AG04449 (cell line): ENCODE measurements around the gene SLC25A28.
A peak's percentile ranks its signal among the peaks of the same experiment; 100 is the strongest.

Experiments
- CTCF ChIA-PET: fragments of 350-600 bp; formaldehyde crosslinking; extraction: SDS; loops from one replicate; lab custom pipeline; 2021; ENCODE audit warnings: antibody characterized with exemption; lab: Yijun Ruan, JAX
- POLR2A ChIA-PET: fragments of 400-600, 350-600 bp; formaldehyde crosslinking; extraction: SDS; loops from one replicate; lab custom pipeline; 2020; ENCODE audit warnings: antibody characterized with exemption, inconsistent platforms; lab: Yijun Ruan, JAX
- DNase-seq: peaks from one replicate; pipeline ENCODE4 v3.0.0-alpha.2; 2010; ENCODE audit warnings: low read depth, low spot score
- H3K4me3 ChIP-seq: 2 replicates; pipeline ENCODE4 v1.5.1; 2011; ENCODE audit warnings: low read depth, mild to moderate bottlenecking, control low read depth, low read length
- TF ChIP-seq, protein P1 (sequence below): IDR thresholded peaks from one replicate; pipeline ENCODE4 v1.5.1; 2011; ENCODE audit warnings: mild to moderate bottlenecking, moderate library complexity, low read length, control low read depth, inconsistent platforms; ENCODE audit not compliant: insufficient read depth; ENCODE audit errors: missing control alignments

The SLC25A28 gene, protein sequence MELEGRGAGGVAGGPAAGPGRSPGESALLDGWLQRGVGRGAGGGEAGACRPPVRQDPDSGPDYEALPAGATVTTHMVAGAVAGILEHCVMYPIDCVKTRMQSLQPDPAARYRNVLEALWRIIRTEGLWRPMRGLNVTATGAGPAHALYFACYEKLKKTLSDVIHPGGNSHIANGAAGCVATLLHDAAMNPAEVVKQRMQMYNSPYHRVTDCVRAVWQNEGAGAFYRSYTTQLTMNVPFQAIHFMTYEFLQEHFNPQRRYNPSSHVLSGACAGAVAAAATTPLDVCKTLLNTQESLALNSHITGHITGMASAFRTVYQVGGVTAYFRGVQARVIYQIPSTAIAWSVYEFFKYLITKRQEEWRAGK

DNA sequence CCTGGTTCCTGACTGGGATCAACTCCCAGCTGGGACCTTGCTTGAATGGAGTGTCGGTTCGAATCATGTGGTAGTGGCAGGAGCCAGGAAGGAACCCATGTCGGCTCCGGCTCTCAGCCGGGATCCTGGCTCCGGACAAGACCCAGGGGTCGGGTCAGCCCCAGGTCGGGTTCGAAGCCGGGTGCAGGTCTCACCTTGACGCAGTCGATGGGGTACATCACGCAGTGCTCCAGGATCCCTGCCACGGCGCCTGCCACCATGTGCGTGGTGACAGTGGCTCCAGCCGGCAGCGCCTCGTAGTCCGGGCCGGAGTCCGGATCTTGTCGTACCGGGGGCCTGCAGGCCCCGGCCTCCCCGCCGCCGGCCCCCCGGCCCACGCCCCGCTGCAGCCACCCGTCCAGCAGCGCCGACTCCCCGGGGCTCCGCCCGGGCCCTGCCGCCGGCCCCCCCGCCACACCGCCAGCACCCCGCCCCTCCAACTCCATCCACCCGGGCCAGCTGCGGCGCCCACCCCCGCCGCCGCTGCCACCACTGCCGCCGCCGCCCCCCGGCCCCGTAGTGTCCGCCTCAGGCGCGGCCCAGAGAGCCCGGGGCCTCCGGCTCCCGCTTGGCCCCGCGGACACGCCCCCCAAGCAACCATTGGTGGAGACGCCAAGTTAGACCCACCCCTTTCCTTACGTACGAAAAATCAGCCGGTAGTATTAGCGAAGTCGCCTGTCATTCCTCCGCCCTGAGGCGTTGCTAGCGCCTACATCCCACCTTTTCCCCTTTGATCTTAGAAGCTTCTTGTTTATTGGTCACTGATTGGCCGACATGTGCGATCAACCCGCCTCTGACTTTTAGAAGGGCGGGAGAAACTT, at the start of gene SLC25A28:
Gene SLC25A28 (minus strand): TSS at position 589 of the 860 bp plus-strand sequence. CDS start 104 bp downstream, at position 485.
- CTCF ChIA-PET: interaction anchor here (1.0 to 9.4 kb wide), 6 partner anchors 9 to 190 kb away, joined by 3 to 126 read pairs (median 4); partner anchors contain the start of genes ENTPD7 and GOT1
- peak; percentile 100 for DNase-seq
- peak within 1 kb of the TSS; percentile 68 for H3K4me3 ChIP-seq
- POLR2A ChIA-PET: interaction anchor here (0.6 to 2.0 kb wide), 5 partner anchors 39 to 1162 kb away, joined by 3 to 9 read pairs (median 3); partner anchors contain the start of gene ENTPD7
- TF ChIP-seq, protein P1, sequence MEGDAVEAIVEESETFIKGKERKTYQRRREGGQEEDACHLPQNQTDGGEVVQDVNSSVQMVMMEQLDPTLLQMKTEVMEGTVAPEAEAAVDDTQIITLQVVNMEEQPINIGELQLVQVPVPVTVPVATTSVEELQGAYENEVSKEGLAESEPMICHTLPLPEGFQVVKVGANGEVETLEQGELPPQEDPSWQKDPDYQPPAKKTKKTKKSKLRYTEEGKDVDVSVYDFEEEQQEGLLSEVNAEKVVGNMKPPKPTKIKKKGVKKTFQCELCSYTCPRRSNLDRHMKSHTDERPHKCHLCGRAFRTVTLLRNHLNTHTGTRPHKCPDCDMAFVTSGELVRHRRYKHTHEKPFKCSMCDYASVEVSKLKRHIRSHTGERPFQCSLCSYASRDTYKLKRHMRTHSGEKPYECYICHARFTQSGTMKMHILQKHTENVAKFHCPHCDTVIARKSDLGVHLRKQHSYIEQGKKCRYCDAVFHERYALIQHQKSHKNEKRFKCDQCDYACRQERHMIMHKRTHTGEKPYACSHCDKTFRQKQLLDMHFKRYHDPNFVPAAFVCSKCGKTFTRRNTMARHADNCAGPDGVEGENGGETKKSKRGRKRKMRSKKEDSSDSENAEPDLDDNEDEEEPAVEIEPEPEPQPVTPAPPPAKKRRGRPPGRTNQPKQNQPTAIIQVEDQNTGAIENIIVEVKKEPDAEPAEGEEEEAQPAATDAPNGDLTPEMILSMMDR: no peak

DNA sequence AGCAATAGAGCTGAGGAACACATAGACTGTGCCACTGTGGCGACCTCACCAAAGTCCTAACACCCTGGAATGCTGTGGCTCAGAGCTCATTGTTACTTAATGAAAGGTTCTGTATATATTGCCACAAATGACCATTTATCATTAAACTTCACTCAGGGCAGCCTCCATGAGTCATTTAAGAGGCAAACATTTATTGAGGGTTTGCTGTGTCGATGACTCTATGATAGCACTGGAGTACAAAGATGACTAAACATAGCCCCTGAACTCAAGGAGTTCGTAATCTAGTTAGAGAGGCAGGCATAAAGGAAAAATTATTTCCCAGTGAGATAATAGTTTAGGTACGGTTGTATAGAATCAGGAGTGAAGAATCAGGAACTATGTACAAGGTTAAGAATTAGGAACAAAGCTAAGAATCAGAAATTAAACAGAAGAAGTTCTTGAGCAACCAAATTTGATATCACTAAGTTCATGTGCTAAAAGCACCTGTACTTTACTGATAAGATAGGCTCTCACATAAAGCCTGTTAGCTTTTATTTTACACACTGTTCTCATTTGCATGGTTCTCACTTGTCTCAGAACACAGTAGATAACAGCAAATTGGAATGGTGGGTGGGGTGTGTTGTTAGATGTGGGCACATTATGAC, 47.0 kb upstream of the SLC25A28 start:
- no peak for DNase-seq
- ChIA-PET POLR2A (interaction anchor here (0.6 to 0.7 kb wide), 2 partner anchors 102 to 205 kb away, joined by 3 read pairs; no protein-coding TSS in a partner anchor), CTCF (interaction anchor here (0.9 to 2.2 kb wide), 4 partner anchors 8 to 44 kb away, joined by 3 to 6 read pairs (median 4); partner anchors contain the start of gene ENTPD7)

DNA sequence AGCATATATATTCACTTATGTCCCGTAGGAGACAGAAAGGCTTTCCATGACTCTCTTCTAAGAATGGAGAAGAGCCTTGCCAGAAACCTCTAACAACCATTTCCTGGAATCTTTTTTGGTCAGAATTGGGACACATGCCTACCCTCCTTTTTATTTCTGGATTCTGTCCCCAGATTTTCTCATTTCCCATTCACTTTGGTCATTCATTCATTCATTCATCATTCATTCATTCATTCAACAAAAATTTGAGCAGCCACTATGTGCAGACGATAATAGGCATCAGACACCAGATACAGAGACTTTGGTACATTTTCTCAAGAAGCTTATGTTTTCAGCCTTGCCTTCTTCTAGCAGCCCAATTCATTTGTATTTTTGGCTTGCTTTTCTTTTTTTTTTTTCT, 45.1 kb upstream of the SLC25A28 start:
- ChIA-PET CTCF (interaction anchor here (0.7 to 2.2 kb wide), 2 partner anchors 35 to 46 kb away, joined by 3 to 6 read pairs; no protein-coding TSS in a partner anchor), POLR2A (no interaction called here)
- H3K4me3 ChIP-seq: no peak overlapping the region
- TF ChIP-seq, protein P1: no peak
- DNase-seq: no peak

More for the DNA sequence above, 47.0 kb upstream of the SLC25A28 start:
- TF ChIP-seq, protein P1: no peak
- no peak overlapping the region for H3K4me3 ChIP-seq

DNA sequence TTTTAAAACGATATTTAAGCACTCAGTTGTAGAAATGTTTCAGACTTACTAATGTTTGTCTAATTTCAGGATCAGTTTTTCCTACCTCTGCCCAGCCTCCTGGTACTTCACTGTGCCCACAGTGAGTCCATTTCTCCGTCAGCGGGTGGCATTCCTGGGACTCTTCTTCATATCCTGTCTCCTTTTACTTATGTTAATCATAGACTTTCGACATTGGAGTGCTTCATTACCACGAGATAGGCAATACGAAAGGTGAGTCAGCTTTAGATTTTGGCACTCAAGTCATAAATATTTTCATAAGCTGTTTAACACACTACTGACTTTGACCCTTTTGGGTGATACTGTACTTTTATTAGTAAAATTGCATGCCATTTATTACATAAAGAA, 41.1 kb upstream of the SLC25A28 start:
- POLR2A ChIA-PET: interaction anchor here (0.6 to 1.3 kb wide), 2 partner anchors 40 to 931 kb away, joined by 3 read pairs; no protein-coding TSS in a partner anchor

DNA sequence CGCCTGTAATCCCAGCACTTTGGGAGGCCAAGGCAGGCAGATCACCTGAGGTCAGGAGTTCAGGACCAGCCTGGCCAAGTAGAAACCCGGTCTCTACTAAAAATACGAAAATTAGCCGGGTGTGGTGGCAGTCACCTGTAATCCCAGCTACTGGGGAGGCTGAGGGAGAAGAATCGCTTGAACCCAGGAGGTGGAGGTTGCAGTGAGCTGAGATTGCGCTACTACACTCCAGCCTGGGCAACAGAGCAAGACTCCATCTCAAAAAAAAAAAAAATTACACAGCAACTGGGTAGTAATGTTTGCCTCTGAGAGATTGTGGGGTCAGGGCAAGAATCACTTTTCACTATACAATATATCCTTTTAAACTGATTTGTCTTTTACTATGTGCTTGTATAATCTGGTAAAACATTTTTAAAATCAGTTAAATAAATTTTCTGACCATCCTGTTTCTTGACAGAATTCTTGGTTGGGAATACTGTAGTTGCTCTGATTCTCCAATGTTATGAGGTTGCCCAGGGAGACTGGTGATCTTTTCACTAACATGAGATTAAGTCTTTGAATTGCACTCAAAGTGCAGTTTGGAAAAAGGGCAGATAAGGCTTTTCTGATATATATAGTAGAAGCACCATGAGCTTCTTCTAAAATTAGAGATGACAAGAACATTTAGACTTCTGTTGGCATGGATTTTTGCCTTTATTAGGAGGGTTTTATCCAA, 40.6 kb upstream of the SLC25A28 start:
- CTCF ChIA-PET: interaction anchor here (0.8 to 4.5 kb wide), 5 partner anchors 8 to 230 kb away, joined by 3 to 20 read pairs (median 4); no protein-coding TSS in a partner anchor
- no peak for DNase-seq
- H3K4me3 ChIP-seq: peak overlapping the region; percentile 91
- POLR2A ChIA-PET: interaction anchor here (0.6 to 1.3 kb wide), 2 partner anchors 40 to 932 kb away, joined by 3 read pairs; no protein-coding TSS in a partner anchor
- TF ChIP-seq, protein P1: no peak

More for the DNA sequence above, 41.1 kb upstream of the SLC25A28 start:
- TF ChIP-seq, protein P1: no peak
- peak overlapping the region; percentile 31 for H3K4me3 ChIP-seq
- CTCF ChIA-PET: interaction anchor here (1.5 to 4.5 kb wide), 3 partner anchors 16 to 50 kb away, joined by 3 to 20 read pairs (median 12); no protein-coding TSS in a partner anchor
- peak; percentile 85 for DNase-seq
